HPDE6-E6E7 (cell line): Measurements from ENCODE around the gene TNRC18.
"Not testable (repeated sequence)": the region's sequence is repeated elsewhere in the genome, so short reads cannot be mapped to it uniquely, and the experiment has no call there.

Source experiments
- DNase-seq: peaks from one replicate; pipeline ENCODE4 v3.0.0; 2011; ENCODE audit warnings: missing footprints; ENCODE audit errors: extremely low spot score

The TNRC18 gene

DNA sequence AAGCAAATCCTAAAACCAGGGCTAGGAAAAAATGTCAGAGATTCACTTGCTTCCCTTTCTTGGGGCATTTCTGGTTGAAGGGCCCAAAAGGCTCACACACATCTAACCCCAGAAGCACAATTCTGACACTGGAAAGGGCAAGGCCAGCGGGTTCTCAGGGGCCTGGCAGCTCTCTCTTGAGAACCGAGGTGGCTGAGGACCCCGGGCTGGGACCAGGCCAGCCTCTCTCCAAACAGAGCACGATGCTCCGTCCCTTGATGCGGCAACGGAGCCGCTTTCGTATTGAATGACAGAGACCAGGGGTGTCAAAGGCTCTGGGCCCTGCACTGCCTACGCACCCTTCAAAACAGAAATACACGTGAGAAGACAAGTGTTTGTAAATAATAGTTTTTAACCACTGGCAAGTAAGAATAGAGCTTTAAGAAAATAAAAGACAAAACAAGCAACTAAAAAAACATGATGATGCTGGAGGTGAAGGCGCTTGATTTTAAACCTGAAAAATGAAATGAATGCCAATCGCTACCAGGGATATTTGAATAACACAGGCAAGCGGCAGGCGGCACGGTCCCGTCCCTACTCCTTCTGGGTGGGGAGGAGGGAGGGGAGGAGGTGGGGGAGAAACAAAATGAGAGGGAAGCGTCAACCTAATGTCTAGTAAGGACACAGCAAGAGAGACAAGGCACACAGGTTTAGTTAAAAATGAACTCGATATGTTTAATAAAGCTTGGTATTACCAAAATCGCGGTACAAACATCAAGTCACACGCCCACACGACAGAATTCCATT is 72.8 kb downstream of the TNRC18 start:
- DNase-seq: no peak

DNA sequence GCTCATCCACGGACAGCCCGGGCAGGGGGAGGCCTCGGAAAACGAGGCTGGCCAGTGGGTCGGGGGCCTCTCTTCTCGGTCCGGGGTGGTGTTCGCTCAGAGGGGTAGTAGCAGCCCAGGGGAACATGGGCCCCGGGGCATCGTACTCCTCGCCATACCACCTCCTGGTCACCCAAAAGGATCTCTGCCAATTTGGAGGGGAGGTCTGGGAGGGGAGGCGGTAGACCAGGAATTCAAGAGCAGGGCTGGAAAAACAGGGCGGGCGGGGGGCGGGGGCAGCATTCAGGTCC is 73.5 kb downstream of the TNRC18 start:
- DNase-seq: no peak

DNA sequence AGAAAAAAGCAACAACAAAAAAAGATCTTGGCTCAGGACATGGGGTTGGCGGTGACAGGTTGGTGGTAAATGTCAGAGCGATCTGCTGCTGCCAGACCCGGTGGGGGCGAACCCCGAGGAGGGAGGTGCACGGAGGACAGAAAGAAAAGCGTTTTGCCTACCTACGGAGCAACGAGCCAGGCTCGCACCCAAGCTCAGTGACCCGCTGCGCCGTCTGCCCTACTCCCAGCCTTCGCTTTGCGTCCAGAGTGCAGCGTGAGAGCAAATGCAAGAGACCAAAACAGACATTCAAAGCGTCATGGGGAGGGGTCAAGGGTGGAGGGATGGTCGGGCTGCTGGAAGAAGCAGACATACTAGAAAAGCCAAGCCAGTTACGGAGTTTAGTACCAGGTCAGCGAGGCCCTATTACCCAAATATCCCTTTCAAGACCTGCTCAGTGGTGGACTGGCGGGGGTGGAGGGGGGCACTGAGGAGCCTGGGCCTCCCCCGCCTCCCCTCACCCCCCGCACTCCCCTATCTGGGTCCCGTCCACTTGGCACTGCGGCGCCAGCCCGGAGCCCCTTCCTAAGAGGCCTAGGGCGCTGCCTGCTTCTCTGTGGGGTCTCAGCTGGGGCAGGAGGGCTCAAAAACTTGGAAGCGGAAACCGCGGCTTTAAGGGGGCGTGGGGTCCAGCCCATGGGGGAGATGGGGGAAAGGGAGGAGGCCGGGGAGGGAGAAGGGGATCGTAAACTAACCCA is 74.0 kb downstream of the TNRC18 start:
- no peak for DNase-seq

DNA sequence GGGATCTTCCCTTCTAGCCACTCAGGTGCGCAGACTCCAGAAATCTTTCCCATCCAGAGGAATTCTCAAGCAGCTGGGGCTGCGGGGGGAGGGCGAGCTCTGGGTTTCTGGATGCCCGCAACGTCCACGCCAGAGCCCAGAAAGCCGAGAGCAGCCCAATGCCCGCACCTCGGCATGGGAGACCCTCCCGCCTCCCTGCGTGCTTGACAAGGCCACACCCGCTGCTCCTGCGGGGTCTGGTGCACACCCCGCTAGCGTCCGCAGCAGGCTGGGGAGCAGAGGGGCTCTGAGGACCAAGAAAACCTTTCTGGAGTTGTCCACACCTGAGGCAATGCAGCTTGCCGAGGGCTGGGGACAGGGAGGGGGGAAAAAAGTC is 74.6 kb downstream of the TNRC18 start:
- DNase-seq: no peak

DNA sequence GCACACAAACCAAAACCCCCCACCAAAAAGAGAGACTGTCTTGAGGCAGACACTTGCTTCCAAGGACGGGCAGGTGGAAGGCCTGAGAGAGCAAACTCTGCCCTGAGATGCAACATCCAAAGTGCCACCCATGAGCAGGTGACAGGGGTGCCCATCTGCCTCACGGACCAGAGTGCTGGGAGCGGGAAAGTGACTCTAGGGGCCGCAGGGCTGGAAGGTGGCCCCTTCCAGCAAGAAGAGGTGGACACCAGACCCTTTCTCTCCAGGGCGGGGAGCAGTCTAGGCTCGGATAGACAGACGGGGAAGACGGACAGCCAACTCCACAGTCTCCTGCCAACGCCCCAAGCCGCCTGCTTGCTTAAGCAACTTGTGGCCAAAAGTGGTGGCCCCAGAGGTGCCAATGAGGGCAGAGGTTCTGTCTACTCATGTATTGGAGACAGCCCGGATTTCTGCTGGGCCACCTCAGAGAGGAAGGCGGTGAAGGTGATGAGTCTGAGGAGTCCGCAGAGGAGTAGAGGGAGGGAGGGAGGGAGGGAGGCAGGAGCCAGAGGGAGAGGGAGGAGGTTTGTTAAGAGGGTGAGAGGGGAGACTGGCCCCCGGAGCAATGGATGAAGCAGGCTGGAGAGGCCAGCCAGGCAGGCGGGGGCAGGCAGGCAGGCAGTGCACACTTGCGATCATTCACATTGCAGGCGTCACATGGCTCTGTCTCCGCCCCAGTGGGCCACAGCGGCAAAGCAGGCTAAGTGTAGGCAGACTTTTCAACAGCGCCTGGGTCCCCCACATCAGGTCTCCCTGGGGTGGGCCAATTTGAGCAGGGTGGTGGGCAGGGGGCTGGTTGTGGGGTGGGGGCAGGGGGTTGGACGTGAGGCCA is 75.3 kb downstream of the TNRC18 start:
- DNase-seq: no peak

DNA sequence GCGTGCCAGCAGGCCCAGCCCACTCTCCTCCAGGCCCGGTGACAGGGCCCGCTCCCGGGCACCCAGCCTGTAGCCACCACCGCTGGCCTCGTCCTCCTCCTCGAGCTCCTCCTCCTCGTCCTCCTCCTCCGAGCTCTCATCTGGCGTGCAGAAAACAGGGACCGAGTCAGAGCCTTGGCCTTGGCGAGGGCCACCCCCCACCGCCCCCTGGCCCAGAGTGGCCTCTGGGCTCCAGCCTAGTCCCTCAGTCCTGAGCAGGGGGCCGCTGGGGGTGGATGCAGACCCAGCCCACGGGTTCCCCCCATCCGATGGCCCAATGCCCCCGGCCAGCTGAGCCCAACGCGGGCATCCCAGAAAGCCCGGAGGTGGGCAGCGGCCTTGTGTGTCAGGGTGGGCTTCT is 78.0 kb downstream of the TNRC18 start:
- no peak for DNase-seq

DNA sequence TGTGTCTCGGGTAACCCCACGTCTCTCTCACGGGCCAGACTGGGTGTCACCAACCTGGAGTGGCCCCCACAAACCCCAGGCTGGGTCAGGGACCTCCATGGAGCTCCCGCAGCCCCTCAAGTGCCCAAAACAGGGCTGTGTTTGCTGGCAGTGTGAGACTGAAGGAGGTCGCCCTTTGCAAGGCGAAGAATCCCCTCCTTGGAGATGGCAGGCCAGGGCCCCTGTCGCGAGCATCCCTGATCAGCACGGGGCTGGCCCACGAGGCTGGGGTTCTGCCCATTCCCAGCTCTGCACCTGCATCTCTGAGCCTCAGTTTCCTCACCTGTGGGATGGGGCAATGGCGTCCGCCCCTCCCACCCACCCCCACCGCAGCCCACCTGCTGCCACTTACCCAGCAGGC is 78.5 kb downstream of the TNRC18 start:
- no peak for DNase-seq

DNA sequence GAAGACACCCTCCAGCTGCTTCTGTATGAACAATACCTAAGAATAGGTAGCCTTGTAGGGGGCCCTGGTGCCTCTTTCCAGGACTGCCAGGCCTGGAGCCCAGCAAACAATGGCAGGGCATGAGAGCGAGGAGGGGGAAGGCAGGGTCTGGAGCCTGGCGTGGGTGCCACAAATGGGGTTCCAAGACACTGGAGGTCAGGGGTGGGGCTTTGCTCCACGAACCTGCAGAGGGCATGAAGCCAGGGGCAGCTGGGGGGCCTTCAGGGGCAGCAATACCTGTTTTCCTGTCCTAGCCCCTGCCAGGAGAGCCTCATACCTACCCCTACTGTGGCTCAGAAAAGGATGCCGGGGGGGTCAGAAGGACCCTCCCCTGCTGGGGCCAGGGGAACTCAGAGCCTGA is 79.3 kb downstream of the TNRC18 start:
- no peak for DNase-seq

DNA sequence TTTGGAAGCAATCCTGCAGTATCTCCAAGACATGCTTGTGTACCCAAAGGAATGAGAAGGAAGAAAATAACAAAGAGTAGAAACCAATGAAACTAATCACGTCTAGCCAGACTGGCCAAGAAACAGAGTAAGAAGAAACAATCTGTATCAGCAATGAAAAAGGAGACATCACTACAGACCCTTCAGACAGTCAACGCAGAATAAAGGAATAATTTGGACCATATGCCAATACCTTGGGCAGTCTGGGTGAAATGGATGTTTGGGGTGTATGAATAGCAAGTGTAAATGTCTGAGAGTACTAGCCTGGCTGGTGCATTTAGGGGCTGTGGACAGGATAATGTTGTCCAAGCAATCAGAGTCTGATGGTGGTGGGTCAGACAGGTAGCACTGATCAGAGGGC is 79.8 kb downstream of the TNRC18 start:
- DNase-seq: no peak

DNA sequence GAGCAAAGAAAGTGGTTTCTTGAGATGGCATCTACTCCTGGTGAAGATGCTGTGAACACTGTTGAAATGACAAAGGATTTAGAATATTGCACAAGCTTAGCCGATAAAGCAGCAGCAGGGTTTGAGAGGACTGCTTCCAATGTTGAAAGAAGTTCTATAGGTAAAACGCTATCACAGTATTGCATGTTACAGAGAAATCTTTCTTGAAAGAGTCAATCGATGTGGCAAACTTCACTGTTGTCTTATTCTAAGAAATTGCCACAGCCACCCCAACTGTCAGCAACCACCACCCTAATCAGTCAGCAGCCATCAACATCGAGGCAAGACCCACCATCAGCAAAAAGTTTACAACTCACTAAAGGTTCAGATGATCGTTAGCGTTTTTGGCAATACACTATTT is 81.0 kb downstream of the TNRC18 start:
- no peak for DNase-seq

DNA sequence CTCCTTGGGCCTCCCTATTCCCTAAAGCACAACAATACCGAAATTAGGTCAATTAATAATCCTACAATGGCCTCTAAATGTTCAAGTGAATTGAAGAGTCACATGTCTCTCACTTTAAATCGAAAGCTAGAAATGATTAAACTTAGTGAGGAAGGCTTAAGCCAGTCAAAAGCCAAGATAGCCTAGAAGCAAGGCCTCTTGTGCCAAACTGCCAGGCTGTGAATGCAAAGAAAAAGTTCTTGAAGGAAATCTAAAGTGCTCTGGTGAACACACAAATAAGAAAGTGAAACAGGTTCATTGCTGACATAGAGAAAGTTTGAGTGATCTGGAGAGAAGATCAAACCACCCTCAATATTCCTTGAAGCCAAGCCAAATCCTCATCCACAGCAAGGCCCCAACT is 83.7 kb downstream of the TNRC18 start:
- DNase-seq: no peak

DNA sequence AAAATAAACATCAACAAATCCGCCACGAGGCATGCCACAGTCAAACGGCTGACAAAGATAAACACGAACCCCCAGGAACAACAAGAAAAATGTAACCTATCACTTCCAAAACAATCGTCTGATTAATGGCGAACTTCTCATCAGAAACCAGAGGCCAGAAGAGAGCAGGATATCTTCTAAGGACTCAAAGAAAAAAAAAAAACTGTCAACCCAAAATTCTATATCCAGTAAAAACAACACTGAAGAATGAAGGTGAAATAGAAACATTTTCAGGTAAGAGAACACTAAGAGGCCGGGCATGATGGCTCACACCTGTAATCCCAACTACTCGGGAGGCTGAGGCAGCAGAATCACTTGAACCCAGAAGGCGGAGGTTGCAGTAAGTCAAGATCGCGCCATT is 86.6 kb downstream of the TNRC18 start:
- no peak for DNase-seq

DNA sequence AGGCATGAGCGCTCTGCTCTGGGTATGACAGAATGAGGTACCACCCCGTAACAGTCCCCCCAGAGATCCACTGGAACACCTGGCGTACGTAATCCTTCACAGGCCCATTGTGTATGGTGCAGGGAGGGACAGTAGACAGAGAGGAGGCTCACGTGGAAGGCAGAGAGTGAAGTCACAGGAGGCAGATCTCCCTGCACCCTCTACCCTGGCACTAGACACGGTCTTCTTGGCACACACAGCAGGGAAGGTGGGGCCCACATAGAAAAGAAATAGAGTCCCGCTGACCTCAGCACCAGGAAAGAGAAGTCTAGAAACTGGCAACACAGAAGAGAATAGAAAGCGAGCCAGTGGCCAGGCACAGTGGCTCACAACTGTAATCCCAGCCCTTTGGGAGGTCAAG is 89.0 kb downstream of the TNRC18 start:
- no peak for DNase-seq

DNA sequence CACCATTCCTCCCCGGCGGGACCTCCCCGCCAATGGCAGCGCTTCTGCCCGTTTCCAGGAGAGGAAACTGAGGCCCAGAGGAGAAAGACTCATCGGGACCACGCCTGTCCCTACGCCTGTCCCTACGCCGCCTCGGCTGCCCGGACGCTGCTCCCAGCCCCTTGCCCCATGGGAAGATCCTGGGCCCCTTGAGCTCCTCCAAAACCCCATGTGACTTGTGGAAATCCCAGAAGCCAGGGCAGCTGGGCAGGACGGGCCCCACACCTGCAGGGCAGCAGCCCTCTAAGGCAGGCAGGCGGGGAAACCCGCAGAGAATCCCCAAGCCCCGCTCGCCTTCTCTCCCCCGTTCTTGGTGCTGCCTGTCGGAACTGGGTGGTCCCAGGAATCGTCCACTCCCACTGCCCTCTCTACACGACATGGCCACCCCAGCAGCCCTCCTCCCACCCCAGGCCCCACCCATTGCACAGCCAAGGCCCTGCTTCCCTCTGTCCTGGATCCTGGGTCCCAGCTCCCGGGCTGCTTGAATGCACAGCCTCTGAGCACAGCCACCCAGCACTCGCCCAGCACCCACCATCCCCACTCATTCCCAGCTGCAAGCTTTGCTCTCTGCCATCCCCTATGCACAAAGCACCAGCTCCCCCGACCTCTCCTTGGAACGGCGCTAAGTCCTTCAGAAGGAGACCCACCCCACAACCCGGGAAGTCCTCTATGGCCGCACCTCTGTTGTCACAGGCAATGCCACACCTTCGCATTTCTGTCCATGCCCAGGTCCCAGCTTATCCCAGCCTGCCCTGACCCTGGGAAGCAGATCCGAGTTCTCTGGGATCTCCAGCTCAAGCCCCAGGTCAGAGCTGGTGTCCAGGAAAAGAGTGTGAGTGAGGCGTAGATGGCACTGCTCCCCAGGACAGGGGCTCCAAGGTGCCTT is 90.3 kb downstream of the TNRC18 start:
- DNase-seq: no peak

DNA sequence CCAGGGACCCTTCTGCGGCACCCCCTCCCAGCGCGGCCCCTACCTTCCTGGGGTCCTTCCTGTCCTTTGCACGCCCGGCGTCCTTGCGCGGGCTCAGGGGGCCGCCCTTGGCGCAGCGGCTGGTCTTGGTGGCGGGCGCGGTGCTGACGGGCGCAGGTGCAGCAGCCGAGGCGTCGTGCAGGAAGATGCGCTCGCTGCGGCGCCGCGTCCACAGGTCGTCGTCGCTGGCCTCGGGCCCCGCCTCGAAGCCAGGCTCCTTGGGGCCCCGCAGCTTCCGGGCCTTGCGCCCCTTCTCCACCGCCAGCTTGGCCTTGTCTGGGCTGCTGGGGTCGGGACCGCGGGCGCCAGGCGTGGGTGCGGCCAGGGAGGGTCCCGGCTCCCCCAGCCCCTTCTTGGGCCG is 91.1 kb downstream of the TNRC18 start:
- no peak for DNase-seq

DNA sequence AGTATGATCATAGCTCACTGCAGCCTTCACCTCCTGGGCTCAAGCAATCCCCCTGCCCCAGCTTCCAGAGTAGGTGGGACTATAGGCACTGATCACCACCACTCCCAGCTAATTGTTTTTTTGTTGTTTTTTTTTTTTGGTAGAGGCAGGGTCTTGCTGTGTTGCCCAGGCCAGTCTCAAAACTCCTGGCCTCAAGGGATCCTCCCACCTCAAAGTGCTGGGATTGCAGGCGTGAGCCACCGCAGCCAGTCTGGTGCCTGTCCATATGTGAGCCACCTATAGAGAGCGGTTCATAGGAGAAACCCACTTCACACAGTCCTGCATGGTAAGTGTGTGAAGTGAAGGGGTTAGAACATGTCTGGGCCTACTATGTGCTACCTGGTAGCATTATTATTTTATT is 93.3 kb downstream of the TNRC18 start:
- no peak for DNase-seq

DNA sequence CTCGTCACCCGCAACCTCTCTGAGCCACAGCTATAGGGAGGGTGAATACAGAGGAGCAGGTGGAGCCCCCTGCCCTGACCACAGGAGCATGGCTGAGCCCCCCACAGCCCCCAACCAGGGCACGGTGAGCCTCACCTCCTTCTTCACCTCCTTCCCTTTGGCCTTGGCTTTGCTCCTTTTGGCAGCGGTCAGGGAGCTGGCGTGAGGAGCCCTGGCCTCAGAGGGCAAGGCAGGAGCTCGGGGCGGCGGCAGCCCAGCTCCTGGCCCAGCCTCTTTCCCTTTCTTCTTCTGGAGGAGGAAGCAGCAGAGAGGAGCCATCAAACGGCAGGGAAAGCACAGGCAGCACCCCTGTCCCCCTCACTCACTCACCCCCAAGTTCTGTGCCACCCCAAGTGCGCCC is 98.7 kb downstream of the TNRC18 start:
- no peak for DNase-seq

DNA sequence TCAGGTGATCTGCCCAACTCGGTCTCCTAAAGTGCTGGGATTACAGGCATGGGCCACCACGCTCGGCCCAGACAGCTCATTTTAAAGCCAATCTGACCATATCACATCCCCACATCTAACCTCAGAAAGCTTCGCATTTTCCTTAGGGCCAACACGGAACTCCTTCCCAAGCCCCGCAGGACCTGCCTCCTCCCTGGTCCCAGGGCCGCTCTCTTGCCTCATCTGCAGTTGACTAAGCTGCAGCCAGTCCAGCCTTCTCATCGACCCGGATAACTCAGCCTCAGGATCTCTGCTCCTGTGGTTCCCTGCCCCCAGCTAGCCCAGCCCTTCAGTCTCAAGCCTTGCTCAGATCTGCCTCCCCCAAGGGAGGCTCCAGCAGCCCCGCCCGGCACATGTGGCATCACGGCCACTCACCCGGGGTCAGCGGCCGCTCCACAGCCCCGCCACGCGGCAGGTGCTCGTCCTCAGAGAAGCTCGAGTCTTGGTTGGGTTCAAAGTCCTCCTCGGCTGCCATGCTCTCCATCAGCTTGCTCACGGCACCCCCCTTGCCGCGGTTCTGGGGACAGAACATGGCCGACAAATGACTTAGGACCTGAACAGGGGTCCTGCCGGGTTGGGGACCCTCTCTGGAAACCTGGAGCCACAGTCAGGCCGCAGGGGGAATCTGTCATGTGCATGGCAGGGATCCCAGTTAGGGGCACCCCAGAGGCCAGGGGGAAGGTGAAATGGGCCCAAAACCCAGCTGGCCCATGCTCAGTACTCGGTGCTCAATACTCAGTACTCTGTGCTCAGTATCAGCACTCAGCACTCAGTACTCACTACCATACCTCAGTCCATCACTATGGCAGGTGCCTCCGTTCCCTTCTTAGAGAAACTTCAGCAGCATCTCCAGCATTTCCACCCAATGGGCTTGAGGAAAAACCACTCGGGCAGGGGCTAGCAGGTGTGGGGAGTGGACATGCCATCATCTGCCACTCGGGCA is 99.5 kb downstream of the TNRC18 start:
- not testable (repeated sequence) for DNase-seq

DNA sequence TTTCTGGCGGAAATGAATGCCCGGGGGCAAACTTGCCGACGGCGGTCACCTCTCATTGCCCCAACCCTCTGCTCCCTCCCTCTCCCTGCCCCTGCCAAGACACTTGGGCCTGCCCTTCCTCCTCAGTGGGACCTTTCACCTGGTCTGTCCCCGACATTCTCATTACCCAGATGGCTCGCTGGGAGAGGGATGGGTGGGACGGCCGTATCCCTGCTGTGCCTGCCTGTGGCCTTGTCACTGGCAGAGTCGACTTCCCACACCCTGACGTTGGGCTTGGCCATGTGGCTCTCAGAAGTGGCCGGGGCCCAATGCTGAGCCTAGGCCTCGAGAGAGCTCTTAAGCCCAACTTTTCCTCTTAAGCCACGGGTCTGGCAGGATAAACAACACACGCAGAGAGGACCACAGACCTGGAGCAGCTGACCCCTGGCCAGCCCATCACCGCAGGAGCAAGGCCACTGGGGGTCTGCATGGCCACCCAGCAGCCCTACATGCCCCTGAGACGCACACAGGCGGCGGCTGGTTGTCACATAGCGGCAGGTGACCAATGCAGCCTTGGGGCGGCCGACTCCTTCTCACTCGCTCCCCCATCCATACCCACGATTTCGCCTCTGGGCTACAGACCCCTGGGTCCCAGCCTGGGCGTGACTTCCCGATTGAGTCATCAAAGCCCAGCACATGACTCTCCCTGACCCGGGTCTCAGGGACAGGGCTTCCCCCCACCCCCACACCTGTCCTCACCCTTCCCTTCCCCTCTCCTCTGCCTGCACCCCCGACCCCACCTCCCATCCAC is 100.8 kb downstream of the TNRC18 start:
- no peak for DNase-seq
